ENCODE data around the gene DIAPH3.
"Not testable (repeated sequence)": the region's sequence is repeated elsewhere in the genome, so short reads cannot be mapped to it uniquely, and the experiment has no call there.

The DIAPH3 gene, protein sequence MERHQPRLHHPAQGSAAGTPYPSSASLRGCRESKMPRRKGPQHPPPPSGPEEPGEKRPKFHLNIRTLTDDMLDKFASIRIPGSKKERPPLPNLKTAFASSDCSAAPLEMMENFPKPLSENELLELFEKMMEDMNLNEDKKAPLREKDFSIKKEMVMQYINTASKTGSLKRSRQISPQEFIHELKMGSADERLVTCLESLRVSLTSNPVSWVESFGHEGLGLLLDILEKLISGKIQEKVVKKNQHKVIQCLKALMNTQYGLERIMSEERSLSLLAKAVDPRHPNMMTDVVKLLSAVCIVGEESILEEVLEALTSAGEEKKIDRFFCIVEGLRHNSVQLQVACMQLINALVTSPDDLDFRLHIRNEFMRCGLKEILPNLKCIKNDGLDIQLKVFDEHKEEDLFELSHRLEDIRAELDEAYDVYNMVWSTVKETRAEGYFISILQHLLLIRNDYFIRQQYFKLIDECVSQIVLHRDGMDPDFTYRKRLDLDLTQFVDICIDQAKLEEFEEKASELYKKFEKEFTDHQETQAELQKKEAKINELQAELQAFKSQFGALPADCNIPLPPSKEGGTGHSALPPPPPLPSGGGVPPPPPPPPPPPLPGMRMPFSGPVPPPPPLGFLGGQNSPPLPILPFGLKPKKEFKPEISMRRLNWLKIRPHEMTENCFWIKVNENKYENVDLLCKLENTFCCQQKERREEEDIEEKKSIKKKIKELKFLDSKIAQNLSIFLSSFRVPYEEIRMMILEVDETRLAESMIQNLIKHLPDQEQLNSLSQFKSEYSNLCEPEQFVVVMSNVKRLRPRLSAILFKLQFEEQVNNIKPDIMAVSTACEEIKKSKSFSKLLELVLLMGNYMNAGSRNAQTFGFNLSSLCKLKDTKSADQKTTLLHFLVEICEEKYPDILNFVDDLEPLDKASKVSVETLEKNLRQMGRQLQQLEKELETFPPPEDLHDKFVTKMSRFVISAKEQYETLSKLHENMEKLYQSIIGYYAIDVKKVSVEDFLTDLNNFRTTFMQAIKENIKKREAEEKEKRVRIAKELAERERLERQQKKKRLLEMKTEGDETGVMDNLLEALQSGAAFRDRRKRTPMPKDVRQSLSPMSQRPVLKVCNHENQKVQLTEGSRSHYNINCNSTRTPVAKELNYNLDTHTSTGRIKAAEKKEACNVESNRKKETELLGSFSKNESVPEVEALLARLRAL

DNA sequence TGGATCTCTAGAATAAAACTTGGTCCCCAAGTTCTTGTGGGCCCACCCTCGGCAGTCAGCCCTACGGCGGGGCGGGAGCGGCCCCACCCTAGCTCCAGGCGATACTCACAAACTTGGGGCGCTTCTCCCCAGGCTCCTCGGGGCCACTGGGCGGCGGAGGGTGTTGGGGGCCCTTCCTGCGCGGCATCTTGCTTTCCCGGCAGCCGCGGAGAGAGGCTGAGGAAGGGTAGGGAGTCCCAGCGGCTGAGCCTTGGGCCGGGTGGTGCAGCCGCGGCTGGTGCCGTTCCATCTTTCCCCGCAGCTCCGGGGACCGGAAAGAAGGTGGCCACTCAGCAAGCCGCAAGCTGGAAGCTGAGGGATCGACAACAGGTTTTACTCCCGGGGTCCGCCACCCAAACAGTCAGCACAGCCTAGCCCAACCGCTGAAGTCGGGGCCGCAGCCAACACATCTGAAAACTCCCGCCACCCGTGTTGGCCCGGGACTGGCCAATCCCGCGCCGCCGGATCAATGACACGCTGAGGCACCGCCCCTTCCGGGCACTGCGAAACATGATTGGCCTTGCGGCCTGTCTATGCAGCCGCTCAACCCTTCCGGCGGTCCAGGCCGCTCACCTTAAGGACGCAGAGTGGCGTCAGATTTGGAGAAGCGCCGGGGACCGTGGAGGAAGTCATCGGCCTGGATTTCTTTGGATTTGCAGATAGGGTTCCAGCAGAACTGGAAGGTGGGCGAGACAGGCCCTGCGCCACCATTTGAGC is at the start of gene DIAPH3:
TSS of gene DIAPH3 (minus strand) at position 451 of the 756 bp plus-strand sequence. CDS start at position 289, 162 bp downstream.
- Histone ChIP-seq H3K4me3 (ENCODE audit: low read length) (peak within 1 kb of the TSS; percentile 87), H2AFZ (ENCODE audit: low read depth, low read length) (peak within 1 kb of the TSS; percentile 81)

DNA sequence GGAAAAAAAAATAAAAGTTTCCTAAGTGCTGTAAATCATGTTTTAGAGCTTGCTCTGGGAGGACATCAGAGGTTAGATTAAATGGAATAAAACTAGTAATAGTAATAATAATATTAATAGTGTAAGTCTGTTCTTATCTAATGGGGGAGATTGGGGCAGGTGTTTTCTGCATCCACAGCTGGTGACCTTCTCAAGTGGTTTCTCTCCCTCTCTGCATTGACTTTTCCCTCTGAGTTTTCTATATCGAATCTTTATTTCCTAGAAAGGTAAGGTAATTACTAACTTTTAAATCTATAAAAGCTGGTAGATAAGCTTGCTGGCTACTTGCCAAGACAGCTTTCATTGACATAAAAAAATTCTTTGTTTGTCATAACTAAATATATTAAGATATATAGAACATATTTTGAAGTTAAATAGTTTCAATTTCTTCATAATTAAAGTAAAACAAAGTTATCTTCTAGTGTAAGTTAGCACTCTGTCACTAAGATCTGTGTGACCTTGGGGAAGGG is 49.6 kb upstream of the DIAPH3 start:
- H3K36me3 ChIP-seq (ENCODE audit: insufficient read depth, low read length): no peaks in the 10 kb centered on the region
- no peaks in the 10 kb centered on the region for H3K9me3 ChIP-seq (ENCODE audit: low read length)
- H2AFZ ChIP-seq (ENCODE audit: low read depth, low read length): no peak overlapping the region
- H3K27me3 ChIP-seq (ENCODE audit: insufficient read depth, low read length): no peaks in the 10 kb centered on the region
- H3K4me3 ChIP-seq (ENCODE audit: low read length): no peak overlapping the region
- no peaks in the 10 kb centered on the region for H3K4me1 ChIP-seq (ENCODE audit: insufficient read depth, low read length)

More for the DNA sequence above, at the start of gene DIAPH3:
- peaks cover 3% of the 10 kb centered on the region for H3K9me3 ChIP-seq (ENCODE audit: low read length)
- H3K36me3 ChIP-seq (ENCODE audit: insufficient read depth, low read length): peaks cover 11% of the 10 kb centered on the region
- peaks cover 14% of the 10 kb centered on the region for H3K4me1 ChIP-seq (ENCODE audit: insufficient read depth, low read length)
- no peaks in the 10 kb centered on the region for H3K27me3 ChIP-seq (ENCODE audit: insufficient read depth, low read length)

DNA sequence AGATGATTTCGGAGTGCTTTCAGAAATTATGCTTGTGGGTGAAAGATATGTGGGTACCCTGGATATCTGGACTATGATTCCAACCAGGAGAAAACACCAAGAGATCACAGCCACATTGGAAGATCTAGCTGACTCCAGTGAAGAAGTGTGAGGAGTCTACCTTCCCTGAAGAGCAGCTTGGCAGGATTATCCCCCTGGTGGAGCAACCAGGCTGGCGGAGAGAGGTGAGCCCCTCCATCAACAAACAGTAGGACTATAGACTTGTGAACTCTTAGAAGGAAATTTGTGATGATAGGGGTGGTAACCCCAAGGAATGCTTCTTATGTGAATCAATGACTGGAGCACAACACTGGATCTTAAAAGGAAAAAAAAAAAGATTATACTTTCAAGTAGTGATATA is 47.8 kb upstream of the DIAPH3 start:
- H3K4me3 ChIP-seq (ENCODE audit: low read length): no peak overlapping the region
- H3K27me3 ChIP-seq (ENCODE audit: insufficient read depth, low read length): no peaks in the 10 kb centered on the region
- H2AFZ ChIP-seq (ENCODE audit: low read depth, low read length): no peak overlapping the region
- H3K9me3 ChIP-seq (ENCODE audit: low read length): no peaks in the 10 kb centered on the region
- H3K36me3 ChIP-seq (ENCODE audit: insufficient read depth, low read length): no peaks in the 10 kb centered on the region
- no peaks in the 10 kb centered on the region for H3K4me1 ChIP-seq (ENCODE audit: insufficient read depth, low read length)

DNA sequence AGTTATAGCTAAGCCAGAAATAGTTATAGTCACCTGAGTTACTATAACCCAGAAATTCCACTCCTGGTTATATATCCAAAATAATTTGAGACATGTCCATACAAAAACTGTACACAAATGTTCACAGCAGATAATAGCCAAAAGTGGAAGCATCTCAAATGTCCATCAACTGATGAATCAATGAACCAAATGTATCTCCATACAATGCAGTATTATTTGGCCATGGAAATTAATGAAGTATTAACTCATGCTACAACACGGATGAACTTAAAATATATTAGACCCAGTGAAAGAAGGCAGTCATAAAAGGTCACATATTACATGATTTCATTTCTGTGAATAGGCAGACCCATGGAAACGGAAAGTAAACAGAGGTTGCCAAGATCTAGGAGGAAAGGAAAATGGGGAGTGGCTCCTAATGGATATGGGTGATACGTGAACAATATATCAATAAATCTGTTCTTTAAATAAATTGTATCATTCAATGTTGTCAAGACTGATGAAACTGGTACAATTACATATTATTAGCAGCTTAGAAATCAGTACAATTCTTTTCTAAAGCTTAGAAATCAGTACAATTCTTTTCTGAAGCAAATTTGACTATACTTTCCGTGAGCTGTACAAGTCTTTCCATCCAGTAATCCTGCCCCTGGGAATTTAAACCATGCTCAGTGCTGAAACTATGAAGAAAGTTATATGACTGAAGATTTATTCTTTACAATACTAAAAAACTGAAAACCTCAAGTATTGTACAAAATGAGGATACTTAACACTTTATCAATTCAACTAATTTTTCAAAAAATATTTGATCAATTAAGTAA is 47.0 kb upstream of the DIAPH3 start:
- Histone ChIP-seq H3K4me1 (ENCODE audit: insufficient read depth, low read length) (no peaks in the 10 kb centered on the region), H3K36me3 (ENCODE audit: insufficient read depth, low read length) (no peaks in the 10 kb centered on the region), H2AFZ (ENCODE audit: low read depth, low read length) (no peak overlapping the region), H3K27me3 (ENCODE audit: insufficient read depth, low read length) (no peaks in the 10 kb centered on the region), H3K9me3 (ENCODE audit: low read length) (no peaks in the 10 kb centered on the region), H3K4me3 (ENCODE audit: low read length) (no peak overlapping the region)

DNA sequence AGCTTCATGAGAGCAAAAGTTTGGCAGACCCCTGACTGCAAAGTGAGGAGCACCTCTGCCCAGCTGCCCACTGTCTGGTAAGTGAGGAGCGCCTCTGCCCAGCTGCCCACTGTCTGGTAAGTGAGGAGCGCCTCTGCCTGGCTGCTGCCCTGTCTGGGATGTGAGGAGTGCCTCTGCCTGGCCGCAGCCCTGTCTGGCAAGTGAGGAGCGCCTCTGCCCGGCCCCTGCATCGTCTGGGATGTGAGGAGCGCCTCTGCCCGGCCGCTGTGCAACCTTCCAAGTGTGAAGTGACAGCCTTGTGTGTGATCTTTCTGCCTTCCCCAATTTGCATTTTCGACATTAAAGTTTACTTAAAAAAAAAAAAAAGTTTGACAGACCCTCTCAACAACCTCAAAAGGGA is 41.8 kb upstream of the DIAPH3 start:
- not testable (repeated sequence) for H3K4me1 ChIP-seq (ENCODE audit: insufficient read depth, low read length); H3K27me3 ChIP-seq (ENCODE audit: insufficient read depth, low read length)

DNA sequence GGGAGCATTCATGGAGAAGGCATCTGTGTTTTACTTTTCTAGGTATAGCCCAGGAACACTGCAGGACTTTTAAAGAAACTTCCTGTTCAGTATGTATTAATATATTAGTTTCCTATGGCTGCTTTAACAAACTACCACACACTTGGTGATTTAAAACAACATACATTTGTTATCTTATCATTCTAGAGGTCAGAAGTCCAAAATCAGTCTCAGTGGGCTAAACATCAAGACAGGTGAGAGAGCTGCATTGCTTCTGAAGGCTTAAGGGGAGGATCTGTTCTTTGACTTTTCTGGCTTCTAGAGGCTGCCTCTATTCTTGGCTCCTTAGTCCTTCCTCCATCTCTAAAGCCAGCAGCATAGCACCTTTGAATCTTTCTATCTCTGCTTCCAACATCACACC is 37.6 kb upstream of the DIAPH3 start:
- H3K4me1 ChIP-seq (ENCODE audit: insufficient read depth, low read length): no peaks in the 10 kb centered on the region
- H3K9me3 ChIP-seq (ENCODE audit: low read length): no peaks in the 10 kb centered on the region
- H3K4me3 ChIP-seq (ENCODE audit: low read length): no peak overlapping the region
- H2AFZ ChIP-seq (ENCODE audit: low read depth, low read length): no peak overlapping the region
- H3K36me3 ChIP-seq (ENCODE audit: insufficient read depth, low read length): no peaks in the 10 kb centered on the region
- H3K27me3 ChIP-seq (ENCODE audit: insufficient read depth, low read length): no peaks in the 10 kb centered on the region

More for the DNA sequence above, 41.8 kb upstream of the DIAPH3 start:
- not testable (repeated sequence) for H3K4me3 ChIP-seq (ENCODE audit: low read length); H3K36me3 ChIP-seq (ENCODE audit: insufficient read depth, low read length); H2AFZ ChIP-seq (ENCODE audit: low read depth, low read length); H3K9me3 ChIP-seq (ENCODE audit: low read length)

DNA sequence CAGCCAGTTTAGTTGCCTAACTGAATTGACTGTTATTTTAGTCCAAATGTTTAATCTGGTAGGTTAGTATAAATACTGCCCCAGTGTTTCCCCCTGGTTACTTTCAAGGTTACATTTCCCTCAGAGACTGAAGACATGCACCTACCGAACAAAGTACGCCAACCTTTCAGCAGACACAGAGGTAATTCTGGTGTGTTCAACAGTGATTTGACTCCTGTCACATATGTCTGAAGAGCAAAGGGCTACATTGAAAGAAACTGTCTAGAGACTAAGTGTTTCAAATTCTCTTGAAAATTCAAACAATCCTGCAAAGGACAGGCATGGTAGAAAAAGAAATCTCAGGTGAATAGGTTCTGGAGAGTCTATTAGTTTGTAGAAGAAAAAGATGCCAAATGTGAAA is 32.2 kb upstream of the DIAPH3 start:
- H3K4me1 ChIP-seq (ENCODE audit: insufficient read depth, low read length); H3K9me3 ChIP-seq (ENCODE audit: low read length); H3K27me3 ChIP-seq (ENCODE audit: insufficient read depth, low read length); H3K36me3 ChIP-seq (ENCODE audit: insufficient read depth, low read length); H2AFZ ChIP-seq (ENCODE audit: low read depth, low read length); H3K4me3 ChIP-seq (ENCODE audit: low read length): not testable (repeated sequence)

DNA sequence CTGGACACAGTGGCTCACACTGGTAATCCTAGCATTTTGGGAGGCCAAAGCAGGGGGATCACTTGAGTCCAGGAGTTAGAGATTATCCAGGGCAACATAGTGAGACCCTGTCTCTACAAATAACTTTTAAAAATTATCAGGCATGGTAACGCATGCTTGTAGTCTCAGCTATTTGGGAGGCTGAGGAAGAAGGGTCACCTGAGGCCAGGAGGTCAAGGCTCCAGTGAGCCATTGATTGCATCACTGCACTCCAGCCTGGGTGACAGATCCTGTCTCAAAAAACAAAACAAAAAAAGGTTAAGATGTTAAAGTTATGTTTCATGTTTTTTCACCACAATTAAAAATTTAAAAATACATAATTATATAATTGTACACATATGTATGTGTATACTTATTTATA is 19.2 kb upstream of the DIAPH3 start:
- H2AFZ ChIP-seq (ENCODE audit: low read depth, low read length): no peak overlapping the region
- no peaks in the 10 kb centered on the region for H3K36me3 ChIP-seq (ENCODE audit: insufficient read depth, low read length)
- H3K27me3 ChIP-seq (ENCODE audit: insufficient read depth, low read length): no peaks in the 10 kb centered on the region
- H3K4me1 ChIP-seq (ENCODE audit: insufficient read depth, low read length): no peaks in the 10 kb centered on the region
- H3K4me3 ChIP-seq (ENCODE audit: low read length): no peak overlapping the region
- no peaks in the 10 kb centered on the region for H3K9me3 ChIP-seq (ENCODE audit: low read length)

DNA sequence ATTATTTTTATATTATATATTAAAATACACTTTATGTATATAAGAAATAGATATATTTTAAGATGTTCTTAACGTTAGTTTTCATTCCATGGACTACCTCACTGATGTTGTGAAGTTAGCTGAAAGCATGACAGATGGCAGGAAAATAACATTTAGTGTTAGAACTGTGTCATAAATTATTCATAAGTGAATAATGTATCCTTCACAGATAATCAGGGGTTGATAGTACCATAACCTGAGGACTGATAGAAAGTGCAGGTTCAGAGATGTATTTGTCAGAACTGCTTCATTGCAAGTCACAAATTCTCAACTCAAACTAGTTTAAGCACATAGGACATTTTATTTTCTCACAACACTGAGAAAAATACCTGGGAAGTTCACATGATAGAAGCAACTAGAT is 14.6 kb upstream of the DIAPH3 start:
- Histone ChIP-seq H3K4me3 (ENCODE audit: low read length) (no peak overlapping the region), H3K27me3 (ENCODE audit: insufficient read depth, low read length) (no peaks in the 10 kb centered on the region), H3K4me1 (ENCODE audit: insufficient read depth, low read length) (no peaks in the 10 kb centered on the region), H3K9me3 (ENCODE audit: low read length) (no peaks in the 10 kb centered on the region), H2AFZ (ENCODE audit: low read depth, low read length) (no peak overlapping the region), H3K36me3 (ENCODE audit: insufficient read depth, low read length) (no peaks in the 10 kb centered on the region)

DNA sequence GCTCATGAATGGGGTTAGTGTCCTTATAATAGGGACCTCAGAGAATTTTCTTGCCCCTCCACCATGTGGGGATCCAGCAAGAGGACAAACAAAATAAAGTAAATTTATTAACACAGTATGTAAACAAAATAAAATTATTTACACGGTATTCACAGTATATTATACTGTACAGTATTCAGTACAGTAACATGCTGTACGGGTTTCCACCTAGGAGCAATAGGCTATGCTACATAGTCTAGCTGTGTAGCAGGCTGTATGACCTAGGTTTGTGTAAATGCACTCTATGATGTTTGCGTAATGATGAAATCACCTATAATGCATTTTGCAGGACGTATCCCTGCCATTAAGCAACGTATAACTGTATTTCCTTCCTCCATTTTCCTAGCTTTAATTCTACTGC is 11.8 kb upstream of the DIAPH3 start:
- no peaks in the 10 kb centered on the region for H3K27me3 ChIP-seq (ENCODE audit: insufficient read depth, low read length)
- H3K9me3 ChIP-seq (ENCODE audit: low read length): no peaks in the 10 kb centered on the region
- no peak overlapping the region for H3K4me3 ChIP-seq (ENCODE audit: low read length)
- no peaks in the 10 kb centered on the region for H3K36me3 ChIP-seq (ENCODE audit: insufficient read depth, low read length)
- no peak overlapping the region for H2AFZ ChIP-seq (ENCODE audit: low read depth, low read length)
- no peaks in the 10 kb centered on the region for H3K4me1 ChIP-seq (ENCODE audit: insufficient read depth, low read length)

DNA sequence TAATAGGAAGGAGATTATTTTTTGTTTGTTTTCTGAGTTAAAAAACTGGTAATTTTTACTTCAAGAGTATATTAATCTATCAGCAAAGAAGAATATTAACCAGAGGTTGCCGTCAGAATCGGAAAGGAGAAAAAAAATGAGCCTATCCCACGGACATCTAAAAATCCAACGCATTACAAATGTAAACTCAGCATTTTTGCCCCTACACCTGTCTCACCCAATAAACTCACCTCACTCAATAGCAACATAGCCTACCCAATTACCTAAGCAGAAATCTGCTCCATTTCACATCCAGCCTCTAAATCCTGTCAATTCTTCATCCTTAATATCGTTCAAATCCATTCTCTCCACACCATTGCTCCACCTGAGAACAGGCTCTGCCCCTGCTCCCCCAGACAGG is 10.4 kb upstream of the DIAPH3 start:
- no peaks in the 10 kb centered on the region for H3K27me3 ChIP-seq (ENCODE audit: insufficient read depth, low read length)
- no peaks in the 10 kb centered on the region for H3K9me3 ChIP-seq (ENCODE audit: low read length)
- H3K36me3 ChIP-seq (ENCODE audit: insufficient read depth, low read length): no peaks in the 10 kb centered on the region
- no peak overlapping the region for H3K4me3 ChIP-seq (ENCODE audit: low read length)
- H2AFZ ChIP-seq (ENCODE audit: low read depth, low read length): no peak overlapping the region
- H3K4me1 ChIP-seq (ENCODE audit: insufficient read depth, low read length): no peaks in the 10 kb centered on the region

DNA sequence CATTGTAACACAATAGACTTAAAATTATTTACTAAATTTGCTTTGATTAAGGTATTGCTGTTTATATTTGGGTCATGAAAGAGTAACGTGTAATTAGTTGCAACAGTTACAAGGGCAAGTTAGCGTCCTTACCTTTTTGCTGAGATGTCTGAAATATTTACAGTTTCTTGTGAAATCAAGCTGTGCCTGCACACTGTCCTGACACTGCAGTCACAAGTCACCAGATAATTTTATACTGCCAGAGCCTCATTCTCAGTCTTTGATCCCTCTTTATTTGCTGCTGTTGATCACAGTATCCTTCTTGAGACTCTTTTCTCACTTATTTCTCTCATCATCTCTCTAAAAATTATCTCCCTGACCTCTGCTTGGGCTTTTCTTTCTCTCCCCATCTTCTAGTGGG is 8.4 kb upstream of the DIAPH3 start:
- H3K36me3 ChIP-seq (ENCODE audit: insufficient read depth, low read length): no peaks in the 10 kb centered on the region
- no peak overlapping the region for H3K4me3 ChIP-seq (ENCODE audit: low read length)
- no peak overlapping the region for H2AFZ ChIP-seq (ENCODE audit: low read depth, low read length)
- no peaks in the 10 kb centered on the region for H3K9me3 ChIP-seq (ENCODE audit: low read length)
- no peaks in the 10 kb centered on the region for H3K27me3 ChIP-seq (ENCODE audit: insufficient read depth, low read length)
- H3K4me1 ChIP-seq (ENCODE audit: insufficient read depth, low read length): no peaks in the 10 kb centered on the region
